H1 (cell line): ENCODE measurements around the gene HOXA13.

Experiments
- ATF3 ChIP-seq: IDR thresholded peaks from 2 replicates; pipeline ENCODE4 v1.6.1; 2011; ENCODE audit warnings: low read depth, mild to moderate bottlenecking, low read length; ENCODE audit not compliant: insufficient read depth
- CREB1 ChIP-seq: IDR thresholded peaks from 2 replicates; pipeline ENCODE4 v1.6.1; 2012; ENCODE audit warnings: inconsistent platforms
- CTCF ChIP-seq, 3 experiments: IDR thresholded peaks; 1 replicate in 2 of 3; 2 replicates in 1 of 3; pipeline versions ENCODE4 v1.5.1 to v1.6.1; 2011; ENCODE audit warnings: low read length in 3 of 3, mild to moderate bottlenecking in 3 of 3, inconsistent platforms in 2 of 3, low read depth in 1 of 3, moderate library complexity in 1 of 3; ENCODE audit not compliant: insufficient read depth in 1 of 3; ENCODE audit errors: control extremely low read depth in 1 of 3
- EP300 ChIP-seq, 2 experiments: IDR thresholded peaks; 1 replicate in 1 of 2; 2 replicates in 1 of 2; pipeline ENCODE4 v1.6.1; 2011 to 2012; ENCODE audit warnings: low read depth in 2 of 2, low read length in 2 of 2, mild to moderate bottlenecking in 2 of 2, borderline replicate concordance in 1 of 2, inconsistent platforms in 1 of 2, moderate library complexity in 1 of 2
- GABPA ChIP-seq: IDR thresholded peaks from 2 replicates; pipeline ENCODE4 v1.6.1; 2011; ENCODE audit warnings: mild to moderate bottlenecking, low read length, moderate library complexity, borderline replicate concordance; ENCODE audit not compliant: insufficient read depth
- MAX ChIP-seq: IDR thresholded peaks from 2 replicates; pipeline ENCODE4 v1.6.1; 2012; ENCODE audit warnings: inconsistent platforms
- POLR2AphosphoS5 ChIP-seq: IDR thresholded peaks from 2 replicates; pipeline ENCODE4 v1.6.1; 2011; ENCODE audit warnings: low read depth, low read length
- RFX5 ChIP-seq: IDR thresholded peaks from 2 replicates; pipeline ENCODE4 v1.6.1; 2011; ENCODE audit warnings: low read depth, low read length, improper control_type of control experiment, borderline replicate concordance
- RNF2 ChIP-seq: fragments of 200-900, 300-1000 bp; sonication (generic); IDR thresholded peaks from 2 replicates; pipeline ENCODE4 v1.7.1; 2016; ENCODE audit warnings: borderline replicate concordance, low read depth, mild to moderate bottlenecking, antibody characterized with exemption, low read length; ENCODE audit not compliant: poor library complexity, severe bottlenecking; ENCODE audit errors: missing control alignments
- RXRA ChIP-seq: IDR thresholded peaks from 2 replicates; pipeline ENCODE4 v1.6.1; 2011; ENCODE audit warnings: low read depth, mild to moderate bottlenecking, low read length, moderate library complexity; ENCODE audit not compliant: insufficient read depth
- SP4 ChIP-seq: IDR thresholded peaks from 2 replicates; pipeline ENCODE4 v1.6.1; 2012; ENCODE audit warnings: low read length, inconsistent platforms
- SRF ChIP-seq: IDR thresholded peaks from 2 replicates; pipeline ENCODE4 v1.6.1; 2011; ENCODE audit warnings: mild to moderate bottlenecking, low read depth, low read length, moderate library complexity
- TBP ChIP-seq: IDR thresholded peaks from 2 replicates; pipeline ENCODE4 v1.6.1; 2011; ENCODE audit warnings: low read depth, low read length, improper control_type of control experiment

GRCh38 chr7:27182861-27183681, 16.8 kb downstream of the HOXA13 start:
- peak; percentile 71 for TF ChIP-seq RNF2
- no peak for TF ChIP-seq RFX5
- TF ChIP-seq CTCF (IDR thresholded peaks at IDR 0.05; ENCODE audit: control extremely low read depth in 1 of 3, insufficient read depth in 1 of 3, low read depth in 1 of 3, low read length in 3 of 3) = 0 out of 4 replicates have a peak, but pooled peaks of 1 of the 3 experiments have one; percentile 6
- TF ChIP-seq MAX = 0 out of 2 replicates have a peak, but pooled peaks have one; percentile 18
- TF ChIP-seq EP300 (IDR thresholded peaks at IDR 0.05; ENCODE audit: borderline replicate concordance in 1 of 2, low read depth in 2 of 2, low read length in 2 of 2) = no peak
- no peak for TF ChIP-seq CREB1
- no peak for TF ChIP-seq POLR2AphosphoS5
- TF ChIP-seq SP4 = no peak
- no peak for TF ChIP-seq SRF
- no peak for TF ChIP-seq ATF3
- no peak for TF ChIP-seq RXRA
- peak; percentile 90 for TF ChIP-seq TBP
- TF ChIP-seq GABPA = peak; percentile 71; the same call in 1 of the 2 replicates
